GM06990 (cell line): ENCODE measurements around the gene TCF7.

Experiments used
- DNase-seq: peaks from one replicate; pipeline ENCODE4 v3.0.0-alpha.2; 2011; ENCODE audit not compliant: insufficient read length; ENCODE audit errors: extremely low read depth
- H3K27me3 ChIP-seq: replicated peaks from 2 replicates; pipeline ENCODE4 v1.6.0; 2011; ENCODE audit warnings: low read length; ENCODE audit not compliant: control insufficient read depth, insufficient read depth
- H3K36me3 ChIP-seq: 2 replicates; pipeline ENCODE4 v1.5.1; 2011; ENCODE audit warnings: low read length; ENCODE audit not compliant: control insufficient read depth, insufficient read depth
- H3K4me3 ChIP-seq: replicated peaks from 2 replicates; pipeline ENCODE4 v1.5.1; 2011; ENCODE audit warnings: low read depth, mild to moderate bottlenecking, control low read depth, low read length
- TF ChIP-seq, protein P1 (sequence below): IDR thresholded peaks from 2 replicates; pipeline ENCODE4 v1.5.1; 2011; ENCODE audit warnings: low read length, control low read depth, mild to moderate bottlenecking, inconsistent platforms; ENCODE audit not compliant: insufficient read depth, poor library complexity, severe bottlenecking

TCF7 gene

DNA sequence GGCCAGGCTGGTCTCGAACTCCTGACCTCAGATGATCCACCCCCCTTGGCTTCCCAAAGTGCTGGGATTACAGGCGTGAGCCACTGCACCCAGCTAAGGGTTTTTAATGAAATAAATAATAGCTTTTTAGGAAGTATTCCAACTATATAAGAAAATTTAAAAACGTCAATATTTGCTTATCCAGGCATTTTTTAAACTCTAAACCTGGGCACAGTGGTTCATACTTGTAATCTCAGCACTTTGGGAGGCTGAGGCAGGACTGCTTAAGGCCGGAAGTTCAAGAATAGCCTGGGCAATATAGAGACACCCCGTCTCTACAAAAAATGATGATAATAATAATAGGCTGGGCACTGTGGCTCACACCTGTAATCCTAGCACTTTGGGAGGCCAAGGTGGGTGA, 48.1 kb downstream of the TCF7 start:
- DNase-seq = no peak
- TF ChIP-seq, protein P1, sequence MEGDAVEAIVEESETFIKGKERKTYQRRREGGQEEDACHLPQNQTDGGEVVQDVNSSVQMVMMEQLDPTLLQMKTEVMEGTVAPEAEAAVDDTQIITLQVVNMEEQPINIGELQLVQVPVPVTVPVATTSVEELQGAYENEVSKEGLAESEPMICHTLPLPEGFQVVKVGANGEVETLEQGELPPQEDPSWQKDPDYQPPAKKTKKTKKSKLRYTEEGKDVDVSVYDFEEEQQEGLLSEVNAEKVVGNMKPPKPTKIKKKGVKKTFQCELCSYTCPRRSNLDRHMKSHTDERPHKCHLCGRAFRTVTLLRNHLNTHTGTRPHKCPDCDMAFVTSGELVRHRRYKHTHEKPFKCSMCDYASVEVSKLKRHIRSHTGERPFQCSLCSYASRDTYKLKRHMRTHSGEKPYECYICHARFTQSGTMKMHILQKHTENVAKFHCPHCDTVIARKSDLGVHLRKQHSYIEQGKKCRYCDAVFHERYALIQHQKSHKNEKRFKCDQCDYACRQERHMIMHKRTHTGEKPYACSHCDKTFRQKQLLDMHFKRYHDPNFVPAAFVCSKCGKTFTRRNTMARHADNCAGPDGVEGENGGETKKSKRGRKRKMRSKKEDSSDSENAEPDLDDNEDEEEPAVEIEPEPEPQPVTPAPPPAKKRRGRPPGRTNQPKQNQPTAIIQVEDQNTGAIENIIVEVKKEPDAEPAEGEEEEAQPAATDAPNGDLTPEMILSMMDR = no peak
- Histone ChIP-seq H3K36me3 (peaks cover 5% of the 10 kb centered on the region), H3K27me3 (no peaks in the 10 kb centered on the region), H3K4me3 (no peak overlapping the region)

DNA sequence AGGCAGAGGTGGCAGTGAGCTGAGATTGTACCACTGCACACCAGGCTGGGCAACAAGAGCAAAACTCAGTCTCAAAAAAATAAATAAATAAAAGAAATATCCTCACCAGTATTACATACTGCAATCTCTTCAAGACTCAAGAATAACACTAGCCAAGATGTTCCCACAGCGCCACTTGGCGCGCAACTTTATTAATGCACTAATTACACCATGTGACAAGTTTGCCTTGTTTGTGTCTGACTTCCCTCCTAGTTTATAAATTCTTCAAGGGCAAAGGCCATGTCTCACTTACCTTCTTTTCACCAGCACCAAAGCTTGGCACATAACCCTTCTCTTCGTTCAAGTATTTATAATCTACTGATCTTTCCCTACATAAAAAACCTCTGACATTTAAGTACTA, 57.5 kb downstream of the TCF7 start:
- Histone ChIP-seq H3K27me3 (no peaks in the 10 kb centered on the region), H3K36me3 (peaks cover 8% of the 10 kb centered on the region), H3K4me3 (no peak overlapping the region)
- DNase-seq = no peak
- TF ChIP-seq, protein P1 = no peak

DNA sequence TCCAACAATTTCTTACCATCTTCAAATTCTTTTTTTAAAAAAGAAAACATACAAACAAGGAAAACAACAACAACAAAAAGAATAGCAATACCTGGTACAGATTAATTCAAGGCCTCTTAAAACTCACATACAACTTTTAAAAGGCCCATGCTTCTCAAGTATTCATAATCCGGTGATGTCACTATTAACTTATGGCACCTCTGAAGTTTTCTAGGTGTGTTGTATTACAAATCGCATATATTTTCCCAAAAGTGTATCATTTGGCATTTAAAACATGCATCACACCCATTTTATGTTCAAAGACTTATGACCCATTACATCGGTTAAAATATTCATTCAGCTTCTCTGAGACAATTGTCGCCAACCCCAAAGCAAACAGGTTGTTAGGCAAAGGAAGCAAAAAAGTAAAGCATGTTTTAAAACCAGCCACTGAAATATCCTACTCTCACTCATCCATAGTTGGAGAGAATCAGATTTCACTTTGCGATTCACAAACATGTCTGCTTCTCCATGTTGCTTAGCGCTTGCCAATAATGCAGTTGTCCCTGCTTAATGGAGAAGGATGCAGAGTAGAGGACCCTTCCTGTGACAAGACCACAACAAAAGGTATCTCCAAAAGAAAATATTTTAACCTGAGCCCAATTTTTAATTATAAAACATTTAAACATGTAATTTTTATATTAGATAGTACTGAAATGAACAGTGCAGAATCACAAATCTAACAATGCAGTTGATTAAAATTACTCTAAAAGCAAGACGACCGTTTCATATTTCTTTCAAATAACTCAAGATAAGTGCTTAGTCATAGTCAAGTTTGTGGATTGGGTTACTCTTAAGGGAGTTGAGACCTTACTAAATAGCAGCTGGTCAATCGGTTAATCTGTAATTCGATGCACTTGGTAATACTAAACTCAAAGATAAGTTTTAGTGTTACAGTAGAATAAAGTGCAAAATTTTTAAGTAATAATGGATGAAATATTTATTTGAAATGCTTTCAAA, 60.7 kb downstream of the TCF7 start:
- peaks cover 6% of the 10 kb centered on the region for H3K36me3 ChIP-seq
- no peaks in the 10 kb centered on the region for H3K27me3 ChIP-seq
- H3K4me3 ChIP-seq = peak overlapping the region; percentile 96
- no peak for DNase-seq
- TF ChIP-seq, protein P1 = no peak

DNA sequence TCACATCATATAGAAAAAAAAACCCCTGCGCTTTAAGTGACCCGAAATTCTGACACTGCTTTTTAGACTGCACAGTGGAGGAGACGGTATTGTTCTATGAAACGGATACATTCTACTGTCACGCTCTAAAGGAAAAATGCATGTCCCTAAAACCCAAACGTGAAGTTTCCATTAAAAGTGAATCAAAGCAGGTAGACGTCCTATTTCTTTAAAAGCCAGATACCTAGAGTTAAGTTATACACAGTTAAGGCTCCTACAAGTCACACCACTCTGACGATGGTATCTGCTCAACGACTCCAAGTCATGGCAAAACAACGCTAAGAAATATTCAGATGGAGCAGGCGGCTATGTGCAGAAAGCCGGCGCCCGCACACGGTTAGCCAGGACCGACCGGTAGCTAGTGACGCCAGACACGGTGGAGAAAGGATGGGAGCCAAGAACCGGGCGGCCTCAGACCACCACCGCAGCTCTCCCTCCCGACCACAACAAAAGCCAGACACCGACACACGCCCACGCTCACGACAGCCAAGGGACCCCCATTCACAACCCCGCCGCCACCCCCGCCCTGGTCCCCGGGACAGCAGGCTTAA, 61.5 kb downstream of the TCF7 start:
- Histone ChIP-seq H3K4me3 (peak overlapping the region; percentile 96), H3K27me3 (no peaks in the 10 kb centered on the region), H3K36me3 (peaks cover 6% of the 10 kb centered on the region)
- TF ChIP-seq, protein P1 = no peak
- no peak for DNase-seq

DNA sequence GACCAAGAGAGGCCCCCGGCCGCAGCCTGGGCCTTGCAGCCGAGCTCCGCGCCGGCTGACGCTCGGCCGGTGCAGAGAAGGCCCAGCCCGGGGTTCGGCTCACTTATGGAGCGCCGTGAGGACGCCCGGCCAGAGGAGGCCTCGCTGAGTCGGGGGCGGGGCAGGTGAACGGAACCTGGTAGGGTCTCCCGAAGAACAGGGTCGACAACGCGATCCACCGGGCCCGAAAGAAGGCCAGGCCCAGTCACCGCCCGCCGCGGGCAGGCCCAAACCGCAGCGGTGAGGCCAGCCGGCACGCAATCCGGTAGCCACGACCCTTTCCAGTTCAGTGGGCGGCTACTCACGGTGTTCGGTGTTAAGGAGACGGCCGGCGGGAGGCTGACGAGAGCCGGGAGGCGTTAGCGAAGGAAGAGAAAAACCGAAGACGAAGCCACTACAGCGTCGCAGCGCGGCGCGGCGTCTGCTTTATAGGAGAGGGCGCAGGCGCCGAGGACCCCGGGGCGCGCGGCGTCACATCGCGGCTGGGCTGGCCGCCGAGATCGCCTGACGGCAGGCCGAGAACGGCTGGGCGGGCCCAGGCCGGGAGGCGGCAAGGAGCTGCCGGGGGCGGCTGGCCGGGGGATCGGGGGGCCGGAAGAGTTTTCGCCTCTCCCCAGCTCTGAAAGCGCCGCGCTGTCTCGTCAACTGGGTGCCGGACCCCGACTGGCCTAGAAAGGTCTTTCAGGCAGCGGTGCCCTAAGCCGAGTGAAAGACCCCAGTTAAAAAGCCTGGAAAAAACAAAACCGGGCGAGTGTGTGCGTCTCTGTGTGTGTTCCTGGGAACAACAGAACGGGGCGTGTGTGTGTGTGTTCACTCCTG, 62.3 kb downstream of the TCF7 start, which contains the start of gene SKP1:
TSS of gene SKP1 (minus strand) at position 440 of the 858 bp plus-strand sequence. CDS start 2,928 bp downstream, outside the sequence.
- Histone ChIP-seq H3K27me3 (no peaks in the 10 kb centered on the region), H3K36me3 (peaks cover 6% of the 10 kb centered on the region), H3K4me3 (peak within 1 kb of the TSS; percentile 96)
- peak; percentile 91 for DNase-seq
- TF ChIP-seq, protein P1 = peak; percentile 2
